Measurements from ENCODE around the gene GSTA4. TPM values are rescaled to one million over a fixed set of nuclear protein-coding genes. Genes with fewer than 3 reads are reported as not detected.
A peak's percentile ranks its signal among the peaks of the same experiment; 100 is the strongest.

The GSTA4 gene
- total and polyA plus RNA-seq, 2 donors (not counting 3 experiments of a cell fraction or from before 2014, with no cell fraction given), result 15.0 to 24.6 TPM

- Histone ChIP-seq H3K36me3 (ENCODE audit: control insufficient read depth in 2 of 2, extremely low read depth in 1 of 2, insufficient read depth in 2 of 2, low read length in 2 of 2) (no peaks in the 10 kb centered on the region), H3K27ac (ENCODE audit: insufficient read depth, low read depth, low read length) (no peak overlapping the region), H3K27me3 (ENCODE audit: control insufficient read depth in 2 of 2, insufficient read depth in 2 of 2, low read length in 2 of 2) (no peaks in the 10 kb centered on the region), H3K4me3 (replicated peaks in 1 of 3; ENCODE audit: insufficient read depth in 1 of 3, low read depth in 1 of 3, low read length in 3 of 3) (peak overlapping the region in 1 of 3 experiments; percentile 19), H2AFZ (ENCODE audit: low read depth, low read length) (no peak overlapping the region), H4K20me1 (replicated peaks; ENCODE audit: control insufficient read depth, extremely low read depth, insufficient read depth, low read length) (no peaks in the 10 kb centered on the region), H3K4me1 (ENCODE audit: control insufficient read depth, extremely low read depth, insufficient read depth, low read length) (peaks cover 13% of the 10 kb centered on the region), H3K4me2 (ENCODE audit: insufficient read depth, low read length) (peak overlapping the region; percentile 73), H3K9me1 (replicated peaks; ENCODE audit: control insufficient read depth, extremely low read depth, insufficient read depth, low read length) (no peaks in the 10 kb centered on the region), H3K9me3 (replicated peaks; ENCODE audit: control insufficient read depth, insufficient read depth, low read length) (no peaks in the 10 kb centered on the region), H3K9ac (replicated peaks; ENCODE audit: extremely low read depth, insufficient read depth, low read length) (no peak overlapping the region), H3K79me2 (ENCODE audit: control insufficient read depth, insufficient read depth, low read length) (peaks cover 3% of the 10 kb centered on the region)
- BruUV-seq (replicated peaks), result no TSS peak
- dilution Hi-C loops (cut with MboI; ENCODE audit: extremely low pct_ligation_motif_present, low sequenced_read_pairs) (no loop called here), intact Hi-C loops (cut with micrococcal nuclease) (loop anchor here (1.0 to 10.0 kb wide), 9 partner anchors 114 to 656 kb away; partner anchors contain the start of genes ELOVL5 and GCLC)
- ChIA-PET POLR2A (interaction anchor here (0.7 to 0.9 kb wide), 2 partner anchors 44 to 572 kb away, joined by 3 read pairs; no protein-coding TSS in a partner anchor), CTCF (interaction anchor here (0.6 to 4.1 kb wide), 24 partner anchors 10 to 589 kb away, joined by 3 to 49 read pairs (median 6); partner anchors contain the start of gene FBXO9)
- DNase-seq (ENCODE audit: low read depth, low spot score) (peak; percentile 69), FAIRE-seq (peak; percentile 56)
- TF ChIP-seq EZH2 (IDR thresholded peaks at IDR 0.05; ENCODE audit: borderline replicate concordance, low read depth, low read length, severe bottlenecking), result no peak
- TF ChIP-seq CTCF (IDR thresholded peaks at IDR 0.05; ENCODE audit: extremely low read depth in 1 of 2, insufficient read depth in 1 of 2, low read depth in 1 of 2, low read length in 2 of 2), result no peak
- TF ChIP-seq FOS (IDR thresholded peaks at IDR 0.05; ENCODE audit: borderline replicate concordance, insufficient read depth, low read length), result no peak
- TF ChIP-seq POLR2A (IDR thresholded peaks at IDR 0.05; ENCODE audit: low read depth, low read length), result no peak
- TF ChIP-seq GATA2 (IDR thresholded peaks at IDR 0.05; ENCODE audit: insufficient read depth, insufficient read length, low read depth, low read length), result no peak
- no peak for TF ChIP-seq MYC (IDR thresholded peaks at IDR 0.05; ENCODE audit: low read depth, low read length)
- TF ChIP-seq MAX (IDR thresholded peaks at IDR 0.05; ENCODE audit: insufficient read depth, insufficient read length), result no peak
- no peak for TF ChIP-seq POLR2AphosphoS5 (IDR thresholded peaks at IDR 0.05; ENCODE audit: insufficient read depth, low read depth, low read length)
- TF ChIP-seq JUN (IDR thresholded peaks at IDR 0.05; ENCODE audit: borderline replicate concordance, insufficient read depth, insufficient read length, low read depth), result no peak
These were observed 995 bp upstream of the GSTA4 start for GRCh38 chr6:52995913-52996645.

Data from endothelial cell of umbilical vein (primary cell).